ENCODE data around the gene NAIF1.

Gene NAIF1

GRCh38 chr9:128094166-128094949 lies 27.2 kb upstream of the NAIF1 start:
- H2AFZ ChIP-seq, result no peak overlapping the region
- peak overlapping the region; percentile 19 for H3K4me3 ChIP-seq (ENCODE audit: low read depth, low read length)
- peaks cover 31% of the 10 kb centered on the region for H3K4me1 ChIP-seq
- TF ChIP-seq CTCF (IDR thresholded peaks at IDR 0.05), result no peak
- no peaks in the 10 kb centered on the region for H3K9me3 ChIP-seq (ENCODE audit: control insufficient read depth, low read length)
- peaks cover 41% of the 10 kb centered on the region for H3K79me2 ChIP-seq
- H3K27me3 ChIP-seq (ENCODE audit: control insufficient read depth, insufficient read depth, low read length), result no peaks in the 10 kb centered on the region
- H3K36me3 ChIP-seq (ENCODE audit: control insufficient read depth, insufficient read depth, low read length), result no peaks in the 10 kb centered on the region
- H3K9ac ChIP-seq, result no peak overlapping the region
- peak overlapping the region; percentile 45 for H3K4me2 ChIP-seq (ENCODE audit: low read length)
- H3K27ac ChIP-seq, result peak overlapping the region; percentile 88

GRCh38 chr9:128093011-128093410 lies 25.9 kb upstream of the NAIF1 start:
- Histone ChIP-seq H3K9ac (no peak overlapping the region), H2AFZ (no peak overlapping the region), H3K79me2 (peaks cover 50% of the 10 kb centered on the region), H3K4me1 (peaks cover 23% of the 10 kb centered on the region), H3K9me3 (ENCODE audit: control insufficient read depth, low read length) (no peaks in the 10 kb centered on the region), H3K27me3 (ENCODE audit: control insufficient read depth, insufficient read depth, low read length) (no peaks in the 10 kb centered on the region), H3K27ac (peak overlapping the region; percentile 88), H3K4me2 (ENCODE audit: low read length) (no peak overlapping the region), H3K4me3 (ENCODE audit: low read depth, low read length) (no peak overlapping the region), H3K36me3 (ENCODE audit: control insufficient read depth, insufficient read depth, low read length) (no peaks in the 10 kb centered on the region)
- TF ChIP-seq CTCF (IDR thresholded peaks at IDR 0.05), result no peak

- Histone ChIP-seq H3K9me3 (ENCODE audit: control insufficient read depth, low read length) (no peaks in the 10 kb centered on the region), H3K27ac (peak overlapping the region; percentile 88), H2AFZ (no peak overlapping the region), H3K4me3 (ENCODE audit: low read depth, low read length) (no peak overlapping the region), H3K36me3 (ENCODE audit: control insufficient read depth, insufficient read depth, low read length) (no peaks in the 10 kb centered on the region), H3K9ac (no peak overlapping the region), H3K27me3 (ENCODE audit: control insufficient read depth, insufficient read depth, low read length) (no peaks in the 10 kb centered on the region), H3K4me2 (ENCODE audit: low read length) (no peak overlapping the region), H3K79me2 (peaks cover 52% of the 10 kb centered on the region), H3K4me1 (peaks cover 17% of the 10 kb centered on the region)
- no peak for TF ChIP-seq CTCF (IDR thresholded peaks at IDR 0.05)
Observed at GRCh38 chr9:128092199-128092977, 25.3 kb upstream of the NAIF1 start.

- no peaks in the 10 kb centered on the region for H3K36me3 ChIP-seq (ENCODE audit: control insufficient read depth, insufficient read depth, low read length)
- no peak overlapping the region for H3K27ac ChIP-seq
- no peak overlapping the region for H3K9ac ChIP-seq
- H3K27me3 ChIP-seq (ENCODE audit: control insufficient read depth, insufficient read depth, low read length), result no peaks in the 10 kb centered on the region
- no peak overlapping the region for H2AFZ ChIP-seq
- no peak overlapping the region for H3K4me2 ChIP-seq (ENCODE audit: low read length)
- no peak overlapping the region for H3K4me3 ChIP-seq (ENCODE audit: low read depth, low read length)
- peaks cover 15% of the 10 kb centered on the region for H3K4me1 ChIP-seq
- H3K79me2 ChIP-seq, result peaks cover 49% of the 10 kb centered on the region
- H3K9me3 ChIP-seq (ENCODE audit: control insufficient read depth, low read length), result no peaks in the 10 kb centered on the region
- no peak for TF ChIP-seq CTCF (IDR thresholded peaks at IDR 0.05)
Observed at GRCh38 chr9:128091571-128091970, 24.5 kb upstream of the NAIF1 start.
